Pancreas (tissue), 10 donors: ENCODE data around the gene SCOC. TPM values are rescaled to one million over a fixed set of nuclear protein-coding genes. Genes with fewer than 3 reads are reported as not detected.

Experiments used
- ATAC-seq, 4 donors: fragments of 200-7000 bp; cut with Tn5 transposase; one replicate each; pipeline versions ENCODE4 v1.8.0 to v1.9.1; 2020; ENCODE audit warnings: mild to moderate bottlenecking in 4 of 4, moderate library complexity in 4 of 4
- DNase-seq, 6 donors: peaks; one replicate each; pipeline ENCODE4 v3.0.0-alpha.2; 2020
- FAIRE-seq: peaks from 2 replicates; lab custom pipeline; 2012; peaks lifted over from hg19 to GRCh38; lab: Jason Lieb, UNC
- H3K27ac ChIP-seq, 4 donors: fragments of 200-600 bp; sonication (generic); 1 replicate in 3 of 4; 2 replicates in 1 of 4; pipeline versions ENCODE4 v1.5.0 to v1.8.0; 2020
- H3K27me3 ChIP-seq, 4 donors: fragments of 200-600 bp; one replicate each; pipeline ENCODE4 v1.8.0; 2021
- H3K36me3 ChIP-seq, 3 donors: fragments of 200-600 bp; sonication (generic) in 1 of 3; one replicate each; pipeline versions ENCODE4 v1.5.0 to v1.8.0; 2020 to 2021
- H3K4me1 ChIP-seq, 3 donors: fragments of 200-600 bp; one replicate each; pipeline ENCODE4 v1.8.0; 2021
- H3K4me3 ChIP-seq, 4 donors: fragments of 200-600 bp; sonication (generic) in 2 of 4; one replicate each; pipeline versions ENCODE4 v1.5.0 to v1.8.0; 2020 to 2021
- H3K9me3 ChIP-seq, 4 donors: fragments of 200-600 bp; one replicate each; pipeline ENCODE4 v1.8.0; 2021
- CTCF ChIP-seq, 4 donors: fragments of 200-600 bp; sonication (generic) in 3 of 4; IDR thresholded peaks; one replicate each; pipeline versions ENCODE4 v1.5.0 to v1.8.0; 2021; ENCODE audit warnings: antibody characterized with exemption in 4 of 4
- WGBS, 2 donors: extraction: QIAGEN DNeasy Blood & Tissue Kit; methylation state at CpG; one replicate each; pipeline ENCODE4 v1.1.7; 2013; 5-methylcytosine and 5-hydroxymethylcytosine counted together
- intact Hi-C, 3 donors: fragments of 100-400 bp; cut with DNase I; formaldehyde crosslinking; loops; one replicate each; pipeline versions ENCODE4 v1.11.1 to v1.14.2; 2022
- polyA plus RNA-seq, 2 donors: library from polyadenylated mRNA; stranded (reverse); fragments of 200-250 nt; gene quantifications; one replicate each; pipeline ENCODE4 v1.2.3, GENCODE V29; 2013
- total RNA-seq, 6 donors: library from RNA; stranded (reverse); fragmentation: NEBNext Ultra II Directional in 4 of 6; extraction: Animal tissue kit (Norgen Biotek cat#: 25700) in 4 of 6; gene quantifications; one replicate each; pipeline versions ENCODE4 v1.2.1 to v1.2.4, GENCODE V29; 2021 to 2023
- donor health status: healthy with polysubstance abuse.
- donor health status: DM: no; HTN: no; CAD: no; lungs with moderate emphysema.
- donor health status: DM: no; HTN: no; CAD: no.
- donor health status: control.
- donor health status: control.
- donor health status: Bipolar disorder and iron deficiency.
- donor health status: DM: yes; HTN: yes; CAD: no.
- donor health status: DM: no; HTN: no; CAD: no.
- donor health status: DM: no; HTN: no; CAD: no.
- donor health status: DM: yes; HTN: yes; CAD: no.

Gene SCOC
- total and polyA plus RNA-seq, 8 donors, result 19.4 to 62.5 (median 35.4) TPM

- Histone ChIP-seq H3K4me3 (no peak overlapping the region), H3K36me3 (no peaks in the 10 kb centered on the region), H3K9me3 (no peaks in the 10 kb centered on the region), H3K27me3 (no peaks in the 10 kb centered on the region), H3K27ac (no peak overlapping the region), H3K4me1 (no peaks in the 10 kb centered on the region)
- TF ChIP-seq CTCF (IDR thresholded peaks at IDR 0.05), result no peak
- DNase-seq (no peak), FAIRE-seq (no peak), ATAC-seq (no peak)
- intact Hi-C loops, result loop anchor here in 1 of 3 donors (10.0 kb wide), 1 partner anchor 251 kb away; no protein-coding TSS in a partner anchor
Observed at GRCh38 chr4:140363558-140363957, 9.9 kb upstream of the SCOC start.

GRCh38 chr4:140367738-140368137, 5.7 kb upstream of the SCOC start:
- no peak for DNase-seq
- Histone ChIP-seq H3K9me3 (no peaks in the 10 kb centered on the region), H3K4me3 (no peak overlapping the region), H3K27ac (no peak overlapping the region), H3K27me3 (no peaks in the 10 kb centered on the region), H3K4me1 (peaks cover 0 to 6% (median 0%) of the 10 kb centered on the region in 3 donors), H3K36me3 (no peaks in the 10 kb centered on the region)
- no peak for ATAC-seq
- no peak for FAIRE-seq
- intact Hi-C loops, result loop anchor here in 1 of 3 donors (10.0 kb wide), 1 partner anchor 247 kb away; no protein-coding TSS in a partner anchor
- WGBS, 2 donors, result 47 to 50% methylated on average over 2 of the region's 2 CpGs
- no peak for TF ChIP-seq CTCF (IDR thresholded peaks at IDR 0.05)

- no peak for ATAC-seq
- no peak for FAIRE-seq
- TF ChIP-seq CTCF (IDR thresholded peaks at IDR 0.05), result no peak
- Histone ChIP-seq H3K27ac (no peak overlapping the region), H3K27me3 (no peaks in the 10 kb centered on the region), H3K36me3 (no peaks in the 10 kb centered on the region), H3K4me3 (no peak overlapping the region), H3K4me1 (peaks cover 0 to 7% (median 0%) of the 10 kb centered on the region in 3 donors), H3K9me3 (no peaks in the 10 kb centered on the region)
- intact Hi-C loops, result loop anchor here in 1 of 3 donors (10.0 kb wide), 1 partner anchor 246 kb away; no protein-coding TSS in a partner anchor
- WGBS, 2 donors, result 70 to 78% methylated on average over 3 of the region's 3 CpGs
- no peak for DNase-seq
Observed at GRCh38 chr4:140368686-140369085, 4.8 kb upstream of the SCOC start.

- peak in 2 of 4 donors; percentile 10 to 29 for ATAC-seq
- peak overlapping the region; percentile 23 to 90 (median 68) for H3K4me3 ChIP-seq
- no peak for FAIRE-seq
- H3K36me3 ChIP-seq, result no peaks in the 10 kb centered on the region
- no peak for TF ChIP-seq CTCF (IDR thresholded peaks at IDR 0.05)
- H3K9me3 ChIP-seq, result no peaks in the 10 kb centered on the region
- peaks cover 0 to 23% (median 4%) of the 10 kb centered on the region in 3 donors for H3K4me1 ChIP-seq
- peak overlapping the region in 3 of 4 donors; percentile 33 to 64 (median 34) for H3K27ac ChIP-seq
- intact Hi-C loops, result no loop called here
- no peak for DNase-seq
- 6 to 7% methylated on average over 21 of the region's 21 CpGs for WGBS, 2 donors
- no peaks in the 10 kb centered on the region for H3K27me3 ChIP-seq
Observed at GRCh38 chr4:140372751-140373327, 607 bp upstream of the SCOC start.

GRCh38 chr4:140374130-140374477, 658 bp downstream of the SCOC start:
- peak overlapping the region; percentile 52 to 90 (median 84) for H3K4me3 ChIP-seq
- DNase-seq (no peak), ATAC-seq (peak in 3 of 4 donors; percentile 1 to 7 (median 3)), FAIRE-seq (no peak)
- 7 to 12% methylated on average over 8 of the region's 8 CpGs for WGBS, 2 donors
- H3K27ac ChIP-seq, result peak overlapping the region; percentile 49 to 80 (median 76)
- TF ChIP-seq CTCF (IDR thresholded peaks at IDR 0.05), result no peak
- intact Hi-C loops, result no loop called here
- H3K4me1 ChIP-seq, result peaks cover 0 to 26% (median 4%) of the 10 kb centered on the region in 3 donors
- no peaks in the 10 kb centered on the region for H3K27me3 ChIP-seq
- H3K9me3 ChIP-seq, result no peaks in the 10 kb centered on the region
- no peaks in the 10 kb centered on the region for H3K36me3 ChIP-seq
